ENCODE measurements around the gene LOXL1.
A peak's percentile ranks its signal among the peaks of the same experiment; 100 is the strongest.
"Not testable (repeated sequence)": the region's sequence is repeated elsewhere in the genome, so short reads cannot be mapped to it uniquely, and the experiment has no call there.

Gene LOXL1

DNA sequence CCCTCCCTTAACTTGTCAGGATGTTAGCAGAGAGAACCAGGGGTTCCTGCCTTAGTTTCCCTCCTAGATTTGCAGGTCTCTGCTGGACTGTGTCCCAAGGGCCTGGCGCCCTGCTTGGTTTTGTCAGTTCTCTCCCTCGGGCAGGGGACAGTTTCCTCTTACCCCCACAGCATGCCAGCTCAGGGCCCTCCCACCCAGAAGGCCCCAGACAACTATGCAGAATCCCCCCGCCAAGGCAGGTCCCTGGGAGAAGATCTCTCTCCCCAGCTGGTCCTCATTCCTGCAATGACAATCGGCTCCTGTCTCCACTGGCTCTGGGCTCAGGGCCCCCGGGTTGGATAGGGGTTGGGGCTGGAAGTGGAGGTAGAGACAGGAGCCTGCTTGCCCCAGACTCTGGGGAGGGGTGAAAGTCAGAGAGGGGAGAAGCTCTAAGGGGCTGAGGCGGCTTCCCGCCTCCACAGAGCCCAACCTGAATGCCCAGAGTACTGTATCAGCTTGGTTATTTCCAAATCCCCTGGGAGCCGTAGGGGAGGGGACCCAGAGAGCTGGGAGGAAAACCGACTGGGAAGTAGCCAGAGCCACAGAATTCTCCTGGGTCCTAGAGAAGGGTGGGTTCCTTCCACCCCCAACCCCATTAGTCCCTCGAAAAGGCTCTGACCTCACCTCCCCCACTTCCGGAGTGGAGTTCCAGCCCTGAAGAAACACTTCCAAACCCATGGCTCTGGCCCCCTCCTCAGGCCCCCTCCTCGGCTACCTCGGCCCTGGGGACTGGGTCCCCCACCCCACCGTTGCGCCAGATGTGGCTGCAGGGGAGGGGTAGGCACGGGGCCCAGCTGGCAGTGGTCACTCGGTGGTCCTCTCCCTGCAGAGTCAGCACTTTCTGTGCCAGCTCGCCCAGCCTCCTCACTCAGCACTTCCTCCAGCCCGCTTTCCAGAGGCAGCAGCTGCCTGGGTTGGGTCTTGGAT lies 3.8 kb upstream of the LOXL1 start:
- DNase-seq, result no peak

DNA sequence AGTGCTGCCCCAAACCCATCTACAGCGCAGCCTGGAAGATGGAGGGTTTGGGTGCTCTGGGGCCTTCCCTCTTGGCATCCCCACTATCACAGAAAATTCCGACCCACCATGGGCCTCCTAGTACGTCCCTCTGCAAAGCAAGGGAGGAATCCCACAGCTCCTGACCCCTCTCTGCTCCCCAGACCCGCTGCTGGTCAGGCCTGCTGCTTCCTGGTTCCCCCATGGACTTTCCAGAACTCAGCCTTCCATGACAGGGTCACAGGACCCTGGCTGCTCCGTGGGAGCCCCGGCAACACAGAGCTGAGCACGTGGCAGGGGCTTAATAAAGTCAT lies 3.1 kb upstream of the LOXL1 start:
- no peak for DNase-seq

DNA sequence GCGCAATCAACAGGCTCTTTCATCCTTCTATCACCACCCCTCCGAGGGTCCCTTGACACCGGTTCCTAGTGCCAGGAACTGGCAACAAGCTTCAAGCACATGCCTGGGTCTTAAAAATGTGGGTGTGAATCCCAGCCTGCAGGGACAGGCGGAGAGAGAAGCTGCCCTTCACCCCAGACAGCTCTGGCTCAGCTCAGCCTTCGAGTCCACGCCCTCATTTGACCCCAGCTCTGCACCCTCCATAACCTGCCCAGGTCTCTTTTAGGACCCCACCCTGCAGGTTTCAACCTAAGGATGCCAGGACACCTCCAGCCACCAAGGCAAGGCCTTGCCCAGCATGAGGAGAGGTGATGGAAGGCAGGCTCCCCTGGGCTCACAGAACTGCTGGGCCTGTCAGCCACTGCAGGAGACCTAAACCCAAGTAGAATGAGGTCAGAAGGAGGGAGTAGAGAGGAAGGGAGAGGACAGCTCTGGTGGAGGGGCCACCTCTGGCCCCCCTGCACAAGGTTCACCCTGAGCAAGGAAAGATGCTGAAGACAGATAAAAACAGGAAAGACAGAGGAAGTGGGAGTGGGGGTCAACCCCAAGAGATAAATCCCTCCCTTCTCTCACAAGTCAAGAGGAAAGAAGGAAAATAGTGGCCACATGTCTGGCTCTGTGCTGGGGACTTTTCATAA lies 2.6 kb upstream of the LOXL1 start:
- no peak for DNase-seq

DNA sequence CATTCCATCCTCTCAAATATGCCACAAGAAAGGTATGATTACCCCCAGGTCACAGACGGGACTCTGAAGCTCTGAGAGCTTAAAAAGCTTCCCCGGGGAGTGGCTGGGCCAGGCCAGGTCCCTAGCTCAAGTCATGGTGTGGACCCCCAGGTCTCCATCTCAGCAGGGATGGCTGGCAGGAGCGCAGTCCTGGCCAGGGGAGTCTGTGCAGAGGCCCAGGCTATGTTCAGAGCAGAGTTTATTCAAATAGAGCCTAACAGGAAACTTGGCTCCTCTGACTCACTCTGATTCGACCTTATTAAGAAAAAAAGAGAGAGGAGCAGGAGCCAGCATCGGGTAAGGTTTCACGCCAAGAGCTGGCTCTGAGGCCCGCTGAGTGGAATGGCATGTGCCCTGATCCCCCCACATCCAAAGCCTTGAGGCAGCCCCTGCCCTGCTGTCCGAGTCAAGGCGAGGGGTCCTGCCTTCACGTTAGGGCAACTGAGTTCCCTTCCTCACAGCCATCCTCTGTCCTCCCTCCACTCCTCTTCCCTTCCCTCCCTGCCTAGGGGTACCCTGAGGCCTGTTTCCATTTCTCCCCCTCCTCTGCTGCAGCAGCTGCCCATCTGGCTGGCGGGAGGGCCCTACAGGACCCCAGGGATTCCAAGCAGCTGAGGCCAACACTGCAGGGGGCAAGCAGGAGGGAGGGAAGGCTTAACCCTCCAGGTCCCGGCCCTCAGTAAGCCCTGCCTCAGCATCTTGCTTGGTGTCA lies 1.9 kb upstream of the LOXL1 start:
- DNase-seq, result peak; percentile 19 to 30

DNA sequence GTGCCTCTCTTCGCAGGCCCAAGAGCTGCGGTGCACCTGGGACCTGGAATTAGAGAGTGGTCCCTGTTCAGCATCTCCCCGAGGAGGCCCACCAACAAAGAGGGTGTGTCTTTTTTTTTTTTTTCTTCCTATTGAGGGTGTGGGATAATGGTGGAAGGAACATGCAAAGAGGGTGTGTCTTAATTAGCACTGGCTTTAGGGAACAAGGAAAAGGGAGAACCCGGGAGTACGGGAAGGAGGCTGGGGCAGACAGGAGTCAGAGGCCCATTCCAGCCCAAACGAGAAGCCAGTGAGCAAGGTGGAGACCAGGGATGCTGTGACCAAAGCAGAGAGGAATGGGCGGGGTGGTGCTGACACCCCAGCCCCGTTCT lies 429 bp upstream of the LOXL1 start:
- no peak for DNase-seq

DNA sequence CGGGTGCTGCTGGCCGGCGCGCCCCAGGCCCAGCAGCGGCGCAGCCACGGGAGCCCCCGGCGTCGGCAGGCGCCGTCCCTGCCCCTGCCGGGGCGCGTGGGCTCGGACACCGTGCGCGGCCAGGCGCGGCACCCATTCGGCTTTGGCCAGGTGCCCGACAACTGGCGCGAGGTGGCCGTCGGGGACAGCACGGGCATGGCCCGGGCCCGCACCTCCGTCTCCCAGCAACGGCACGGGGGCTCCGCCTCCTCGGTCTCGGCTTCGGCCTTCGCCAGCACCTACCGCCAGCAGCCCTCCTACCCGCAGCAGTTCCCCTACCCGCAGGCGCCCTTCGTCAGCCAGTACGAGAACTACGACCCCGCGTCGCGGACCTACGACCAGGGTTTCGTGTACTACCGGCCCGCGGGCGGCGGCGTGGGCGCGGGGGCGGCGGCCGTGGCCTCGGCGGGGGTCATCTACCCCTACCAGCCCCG lies 777 bp downstream of the LOXL1 start:
- DNase-seq, result peak; percentile 42 to 53

DNA sequence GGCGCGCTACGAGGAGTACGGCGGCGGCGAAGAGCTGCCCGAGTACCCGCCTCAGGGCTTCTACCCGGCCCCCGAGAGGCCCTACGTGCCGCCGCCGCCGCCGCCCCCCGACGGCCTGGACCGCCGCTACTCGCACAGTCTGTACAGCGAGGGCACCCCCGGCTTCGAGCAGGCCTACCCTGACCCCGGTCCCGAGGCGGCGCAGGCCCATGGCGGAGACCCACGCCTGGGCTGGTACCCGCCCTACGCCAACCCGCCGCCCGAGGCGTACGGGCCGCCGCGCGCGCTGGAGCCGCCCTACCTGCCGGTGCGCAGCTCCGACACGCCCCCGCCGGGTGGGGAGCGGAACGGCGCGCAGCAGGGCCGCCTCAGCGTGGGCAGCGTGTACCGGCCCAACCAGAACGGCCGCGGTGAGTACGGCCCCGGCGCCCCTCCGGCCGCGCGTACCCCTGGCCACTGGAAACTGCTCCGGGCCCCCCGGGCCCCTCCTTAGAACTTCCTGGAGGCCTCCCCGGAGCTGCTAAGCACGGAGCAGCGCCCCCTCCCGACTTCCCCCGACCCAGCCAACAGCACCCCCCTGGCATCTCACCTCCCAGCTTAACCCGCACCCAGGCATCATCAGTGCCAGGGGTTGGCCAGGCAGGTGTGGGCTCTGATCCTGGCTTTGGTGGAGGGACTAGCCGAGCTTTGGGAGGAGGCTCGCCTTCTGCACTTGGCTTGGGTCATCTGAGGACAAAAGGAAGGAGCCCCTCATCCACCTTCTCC lies 1.4 kb downstream of the LOXL1 start:
- peak; percentile 79 to 81 for DNase-seq

DNA sequence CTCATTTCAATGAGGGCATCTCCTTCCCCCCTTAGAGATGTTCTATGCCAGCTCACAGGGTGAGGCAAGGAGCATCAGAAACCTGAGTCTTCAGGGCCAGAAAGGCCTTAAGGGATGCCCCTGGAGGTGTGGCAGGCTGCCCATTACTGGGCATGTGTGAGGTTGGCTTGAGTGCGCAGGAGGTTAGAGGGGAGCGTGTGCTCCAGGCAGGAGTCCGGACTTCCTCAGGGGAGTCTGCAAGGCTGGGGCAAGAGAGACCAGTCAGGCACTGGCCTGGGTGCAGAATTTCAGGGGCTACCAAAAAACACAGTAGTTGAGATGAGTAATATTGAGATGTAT lies 1.9 kb downstream of the LOXL1 start:
- DNase-seq, result no peak

DNA sequence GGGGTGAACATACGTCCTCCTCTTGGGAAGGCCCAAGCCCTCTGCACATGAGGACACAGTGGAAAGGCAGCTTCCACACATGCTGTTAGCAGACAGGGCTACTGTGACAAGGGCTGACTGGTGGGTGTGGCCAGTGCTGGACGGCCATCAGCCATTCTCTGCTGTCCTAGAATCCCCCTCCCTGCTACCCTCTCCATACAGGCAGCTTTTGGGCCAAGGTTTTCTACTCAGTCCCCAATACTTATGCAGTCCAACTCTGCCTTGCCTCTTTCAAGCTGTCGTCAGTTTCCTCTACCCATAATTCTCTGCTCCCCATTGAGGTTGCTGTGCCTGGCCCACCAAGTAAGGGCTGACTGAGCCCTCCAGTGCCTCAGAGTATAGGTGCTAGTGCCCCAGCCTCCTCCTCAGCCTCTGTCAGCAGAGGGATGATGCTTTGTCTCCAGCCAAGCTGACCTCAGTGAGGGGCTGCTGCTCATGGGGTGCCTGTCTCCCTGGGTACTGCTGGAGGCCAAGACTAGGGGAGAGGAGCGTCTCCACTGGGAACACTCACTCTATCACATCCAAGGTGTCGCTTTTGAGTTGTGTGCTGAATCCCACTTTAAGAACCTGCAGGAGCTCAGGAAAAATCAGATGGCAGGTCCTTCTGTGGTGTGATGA lies 2.8 kb downstream of the LOXL1 start:
- DNase-seq, result no peak

DNA sequence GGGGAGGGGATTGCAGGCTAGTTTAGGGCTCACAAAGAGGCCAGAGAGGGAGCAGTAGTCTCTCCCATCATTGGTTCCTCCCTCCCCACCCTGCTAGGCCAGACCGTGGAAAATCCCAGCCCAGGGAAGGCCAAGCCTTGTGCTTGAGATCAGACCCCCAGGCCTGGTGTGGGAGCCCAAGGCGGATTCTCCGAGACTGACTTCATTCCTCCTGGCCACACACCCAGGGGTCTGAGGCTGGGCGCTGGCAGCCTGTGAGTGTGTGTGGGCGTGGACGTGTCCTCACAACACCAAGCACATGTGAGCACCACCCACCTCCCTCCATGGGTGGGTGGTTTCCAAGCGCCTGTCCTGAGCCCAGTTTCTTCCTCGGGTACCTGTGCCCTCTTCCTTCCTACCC lies 4.1 kb downstream of the LOXL1 start:
- DNase-seq, result no peak

DNA sequence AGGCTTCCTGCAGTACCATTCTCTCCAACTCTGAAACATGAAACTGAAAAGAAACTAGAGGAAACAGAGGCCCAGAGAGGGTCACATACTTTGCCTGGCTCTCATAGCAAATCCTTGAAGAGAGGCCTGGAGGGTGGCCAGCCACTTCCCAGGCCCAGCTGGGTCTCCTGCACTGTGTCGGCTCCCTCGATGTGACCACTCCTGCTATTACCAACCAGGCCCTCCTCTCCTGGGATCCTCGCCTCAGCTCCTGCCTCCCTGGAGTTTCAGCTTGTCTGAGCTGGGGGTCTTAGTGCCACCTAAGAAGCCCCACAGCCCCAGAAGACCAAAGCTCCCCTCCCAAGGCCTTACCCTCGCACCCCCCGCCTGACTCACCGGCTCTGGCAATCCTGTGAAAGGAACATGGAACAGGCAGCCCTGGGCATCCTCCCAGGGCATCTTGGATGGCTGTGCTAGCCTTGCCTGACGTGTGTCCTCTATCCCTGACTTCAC lies 4.6 kb downstream of the LOXL1 start:
- DNase-seq, result no peak

DNA sequence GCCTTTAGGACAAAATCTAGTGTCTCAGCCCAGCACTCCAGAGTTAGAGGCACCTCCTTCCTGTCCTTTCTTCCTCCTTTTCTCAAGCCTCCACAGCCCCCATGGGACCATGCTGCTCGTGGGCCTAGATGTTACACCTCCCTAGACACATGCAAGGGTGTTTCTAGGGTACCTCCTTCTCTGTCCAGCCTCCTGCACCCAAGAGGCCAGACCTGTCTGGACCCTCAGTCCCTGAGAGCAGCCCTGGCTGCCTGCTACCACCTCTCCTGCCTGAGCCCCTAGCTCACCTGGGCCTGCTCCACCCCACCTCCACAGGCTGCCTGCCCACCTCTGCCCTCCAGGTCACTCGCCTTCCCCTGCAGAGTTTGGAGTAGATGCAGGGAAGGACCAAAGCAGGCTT lies 5.2 kb downstream of the LOXL1 start:
- DNase-seq, result no peak

DNA sequence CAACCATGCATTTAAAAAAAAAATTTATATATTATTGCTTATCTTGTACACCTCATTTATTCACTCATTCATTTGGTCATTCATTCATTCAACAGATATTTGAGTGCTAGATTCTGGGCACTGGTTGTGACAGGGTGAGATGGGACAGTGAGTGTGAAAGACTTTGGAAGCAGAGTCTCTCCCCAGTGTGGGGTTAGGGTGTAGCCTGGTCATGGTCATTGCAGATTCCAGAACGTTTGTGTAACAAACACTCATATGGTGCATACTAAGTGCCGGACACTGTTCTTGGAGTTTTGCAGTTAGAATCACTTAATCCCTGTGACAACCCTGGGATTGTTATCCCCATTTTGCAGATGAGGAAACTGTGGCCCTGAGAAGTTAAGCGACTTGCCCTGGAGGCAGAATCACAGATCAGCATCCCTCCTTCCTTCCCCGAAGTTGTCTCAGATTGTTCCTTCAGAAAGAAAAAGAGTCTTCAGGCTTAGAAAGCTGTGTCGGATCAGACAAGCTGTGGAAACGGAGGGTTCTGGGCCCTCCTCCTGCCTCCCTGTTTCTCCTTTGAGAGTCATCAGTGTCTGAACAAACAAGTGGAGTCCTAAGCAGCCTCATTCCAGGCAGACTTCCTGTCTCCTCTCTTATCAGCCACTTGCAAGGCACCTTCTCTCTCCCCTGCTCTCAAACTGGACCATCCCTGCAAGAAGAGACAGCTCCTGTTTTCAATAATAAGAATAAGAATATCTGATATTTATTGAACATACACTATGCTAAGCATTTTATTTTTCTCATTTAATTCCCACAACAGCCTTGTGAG lies 6.3 kb downstream of the LOXL1 start:
- DNase-seq, result no peak

DNA sequence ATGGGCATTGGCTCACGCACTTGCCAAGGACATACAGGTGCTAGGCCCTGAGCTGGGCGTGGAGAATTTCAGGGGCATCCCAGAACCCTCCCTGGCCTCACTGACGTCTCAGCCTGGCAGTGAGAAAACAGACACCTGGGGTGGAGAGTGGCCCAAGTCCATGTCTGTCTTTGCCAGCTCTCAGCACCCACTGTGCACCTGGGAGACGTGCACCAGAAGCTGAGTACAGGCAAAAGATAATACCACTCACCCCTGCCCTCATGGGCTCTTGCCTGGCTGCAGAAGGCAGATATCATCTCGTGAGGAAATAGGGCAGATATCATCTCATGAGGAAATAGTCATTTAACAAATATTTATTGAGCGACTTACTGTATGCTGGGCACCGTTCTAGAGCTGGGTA lies 8.0 kb downstream of the LOXL1 start:
- no peak for DNase-seq

DNA sequence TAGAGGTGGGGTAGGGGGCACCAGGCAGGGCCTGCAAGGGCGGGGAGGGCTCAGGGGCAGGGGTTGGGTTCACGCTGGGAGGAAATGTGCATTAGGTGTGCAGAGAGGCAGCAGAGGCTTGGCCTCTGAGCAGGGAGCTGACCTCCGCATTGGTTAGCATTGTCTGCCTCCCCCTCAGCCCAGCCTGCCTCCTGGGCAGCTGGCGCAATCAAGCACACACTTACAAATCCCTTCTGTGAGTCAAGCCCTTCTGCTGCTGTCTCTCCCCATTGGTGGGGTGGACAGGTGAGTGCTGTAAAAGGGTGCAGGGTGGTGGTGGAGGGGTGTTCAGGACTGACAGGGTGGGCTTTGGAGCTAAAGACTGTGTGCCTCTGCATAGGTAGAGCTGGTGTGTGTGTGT lies 9.3 kb downstream of the LOXL1 start:
- DNase-seq, result no peak

DNA sequence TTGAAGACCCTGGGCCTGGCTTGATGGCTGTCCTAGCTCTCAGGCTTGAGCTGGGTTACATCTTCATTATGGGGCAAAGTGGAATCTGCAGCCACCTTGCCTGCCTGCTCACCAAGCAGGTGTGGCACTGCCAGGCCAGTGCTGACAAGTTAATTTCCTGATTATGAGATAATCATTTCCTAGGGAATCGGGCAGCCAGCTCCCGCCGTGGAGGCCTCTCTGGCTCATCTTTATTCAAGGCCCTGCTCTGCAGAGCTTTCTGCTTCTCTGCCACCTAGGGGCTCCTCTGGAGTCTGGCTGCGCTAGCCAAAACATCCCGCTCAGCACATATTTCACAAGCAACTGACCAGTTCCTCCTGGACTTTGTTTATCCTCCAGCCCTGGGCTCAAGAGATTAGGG lies 9.9 kb downstream of the LOXL1 start:
- no peak for DNase-seq

DNA sequence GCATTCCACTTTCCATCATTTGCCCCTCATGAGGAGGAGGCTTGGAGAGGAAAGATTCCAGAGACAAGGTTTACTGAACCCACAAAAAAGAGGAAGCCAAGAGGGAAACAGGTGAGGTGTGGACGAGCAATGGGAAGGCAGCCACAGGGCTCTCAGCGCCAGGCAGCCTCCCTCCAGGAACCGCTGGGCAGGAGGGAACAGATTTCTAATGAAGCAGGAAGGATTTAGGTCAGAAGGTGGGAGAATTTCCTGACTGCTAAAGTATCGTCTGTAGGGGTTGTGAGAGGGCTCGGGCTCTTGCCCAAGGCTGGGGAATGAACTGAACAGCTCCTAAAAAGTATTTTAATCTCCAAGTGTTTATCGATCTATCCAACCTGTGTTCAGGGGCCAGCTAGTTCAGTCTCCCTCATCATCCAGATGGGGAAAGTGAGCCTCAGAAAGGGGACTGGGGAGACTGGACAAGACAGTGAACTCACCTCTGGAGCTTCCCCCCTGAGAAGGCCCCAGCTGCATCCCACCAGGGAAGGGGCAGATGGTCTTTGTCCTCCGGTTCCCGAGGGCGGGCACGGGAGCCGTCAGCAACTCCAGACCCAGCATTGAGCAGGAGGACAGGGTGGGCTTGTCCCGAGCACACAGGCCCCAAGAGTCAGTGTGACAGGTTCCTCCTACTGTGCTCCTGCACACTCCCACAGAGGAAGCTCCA lies 10.5 kb downstream of the LOXL1 start:
- DNase-seq, result no peak

DNA sequence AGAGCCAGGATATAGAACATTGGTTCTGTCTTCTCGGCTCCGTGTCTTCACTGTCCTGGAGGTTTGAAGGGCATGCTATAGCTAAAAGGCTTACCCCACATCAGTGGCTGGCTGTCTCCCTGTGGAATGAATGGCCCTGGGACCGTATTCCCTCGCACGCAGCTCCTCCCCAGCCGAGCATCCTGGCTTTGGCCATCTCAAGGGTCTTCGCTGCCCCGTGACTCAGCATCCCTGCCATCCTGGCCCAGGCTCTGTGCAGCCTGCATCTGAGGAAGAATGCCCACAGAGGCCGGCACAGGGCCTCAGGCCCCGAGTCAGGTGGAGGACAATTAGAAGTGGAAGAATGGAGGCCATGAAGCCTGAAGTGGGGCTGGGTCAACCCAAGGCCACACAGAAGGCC lies 11.0 kb downstream of the LOXL1 start:
- no peak for DNase-seq

DNA sequence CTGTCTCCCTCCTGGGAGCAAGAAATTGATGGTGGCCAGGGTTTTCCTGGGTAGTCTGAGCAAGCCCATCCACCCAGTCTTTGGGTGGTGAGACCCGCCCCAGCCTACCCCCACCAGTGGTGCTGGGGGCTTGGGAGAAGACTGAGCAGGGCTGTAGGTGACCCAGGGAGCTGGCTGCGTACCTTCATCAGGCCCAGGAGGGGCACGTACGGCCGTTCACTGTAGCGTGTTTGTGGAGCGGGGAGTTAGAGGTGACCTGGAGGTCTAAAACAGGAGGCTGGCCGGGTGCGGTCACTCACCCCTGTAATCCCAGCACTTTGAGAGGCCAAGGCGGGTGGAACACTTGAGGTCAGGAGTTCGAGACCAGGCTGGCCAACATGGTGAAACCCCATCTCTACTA lies 11.5 kb downstream of the LOXL1 start:
- no peak for DNase-seq

DNA sequence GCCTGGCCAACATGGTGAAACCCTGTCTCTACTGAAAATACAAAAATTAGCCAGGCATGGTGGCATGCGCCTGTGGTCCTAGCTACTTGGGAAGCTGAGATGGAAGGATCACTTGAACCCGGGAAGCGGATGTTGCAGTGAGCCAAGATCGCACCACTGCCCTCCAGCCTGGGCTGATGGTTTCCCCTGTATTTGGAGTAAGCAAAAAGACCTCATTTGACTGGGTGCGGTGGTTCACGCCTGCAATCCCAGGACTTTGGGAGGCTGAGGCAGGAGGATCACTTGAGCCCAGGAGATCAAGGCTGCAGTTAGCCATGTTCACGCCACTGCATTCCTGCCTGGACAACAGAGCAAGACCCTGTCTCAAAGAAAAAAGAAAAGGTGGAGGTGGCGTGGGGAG lies 12.3 kb downstream of the LOXL1 start:
- not testable (repeated sequence) for DNase-seq

DNA sequence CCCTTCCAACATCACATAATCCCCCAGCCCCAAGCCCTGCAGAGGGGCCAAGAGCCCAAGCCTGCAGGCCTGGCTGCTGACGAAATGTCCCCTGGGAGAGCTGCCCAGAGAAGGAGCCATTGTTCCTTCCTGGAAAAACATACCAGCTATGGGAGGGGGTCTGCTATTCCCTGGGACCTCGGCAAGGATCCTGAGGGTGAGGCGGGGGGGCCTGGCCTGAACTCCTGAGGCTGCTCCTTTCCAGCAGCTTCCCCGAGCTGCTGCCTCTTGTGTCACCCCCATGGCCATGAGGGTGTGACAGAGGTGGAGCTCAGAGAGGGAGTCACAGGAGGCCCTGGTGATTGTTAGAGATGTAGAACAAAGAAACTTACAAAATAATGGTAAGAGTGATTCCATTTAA lies 12.9 kb downstream of the LOXL1 start:
- DNase-seq, result no peak

All from stimulated activated CD4-positive, alpha-beta T cell treated with anti-CD3 and anti-CD28 coated beads, Interleukin-2, amount 100 ng/mL, for 24 hours (primary cell).